ENCODE results near the gene NTM. TPM values are rescaled to one million over a fixed set of nuclear protein-coding genes. Genes with fewer than 3 reads are reported as not detected.

The NTM gene
- total and polyA plus RNA-seq, 2 of the 8 experiments (the other 6 are each of a cell fraction or from before 2014, with no cell fraction given), result 13.4 to 20.0 TPM

- Histone ChIP-seq H4K91ac (replicated peaks; ENCODE audit: insufficient read length, low read length) (no peak overlapping the region), H3K79me2 (ENCODE audit: control insufficient read depth in 1 of 2, insufficient read depth in 2 of 2, low read length in 2 of 2) (no peaks in the 10 kb centered on the region), H3K23me2 (ENCODE audit: low read depth, low read length) (no peaks in the 10 kb centered on the region), H3K14ac (ENCODE audit: insufficient read length) (no peak overlapping the region), H3K4ac (replicated peaks; ENCODE audit: insufficient read length, low read depth, low read length) (no peak overlapping the region), H3K23ac (ENCODE audit: insufficient read length) (no peak overlapping the region), H2AFZ (ENCODE audit: low read length) (no peak overlapping the region), H3K27ac (ENCODE audit: low read depth, low read length) (no peak overlapping the region), H4K5ac (ENCODE audit: insufficient read length, low read depth, low read length) (no peak overlapping the region), H3K56ac (replicated peaks; ENCODE audit: insufficient read length, low read depth, low read length) (no peak overlapping the region), H3K36me3 (ENCODE audit: control insufficient read depth in 2 of 4, insufficient read depth in 4 of 4, low read length in 3 of 4) (no peaks in the 10 kb centered on the region), H3K4me2 (ENCODE audit: insufficient read depth in 1 of 2, low read depth in 2 of 2, low read length in 2 of 2) (peak overlapping the region; percentile 29 to 59), H2BK12ac (ENCODE audit: low read depth, low read length) (no peak overlapping the region; the same call in 1 of the 2 replicates), H2BK5ac (ENCODE audit: low read depth, low read length) (peak overlapping the region; percentile 25; the same call in 1 of the 2 replicates), H3K4me3 (ENCODE audit: extremely low read depth in 1 of 4, insufficient read depth in 2 of 4, low read depth in 3 of 4, low read length in 4 of 4) (peak overlapping the region in 1 of 4 experiments; percentile 8; a peak in 1 of 8 replicates), H2AK5ac (ENCODE audit: low read depth, low read length) (no peak overlapping the region), H2BK15ac (ENCODE audit: low read length) (no peak overlapping the region), H2BK120ac (replicated peaks; ENCODE audit: low read depth, low read length) (no peak overlapping the region), H3K4me1 (replicated peaks in 1 of 4; ENCODE audit: control insufficient read depth in 3 of 4, insufficient read depth in 4 of 4, low read length in 3 of 4) (peaks cover 5 to 41% (median 28%) of the 10 kb centered on the region in 4 experiments), H3K9me3 (ENCODE audit: insufficient read depth in 2 of 2, low read depth in 1 of 2, low read length in 1 of 2) (no peaks in the 10 kb centered on the region), H4K20me1 (replicated peaks in 1 of 2; ENCODE audit: control insufficient read depth in 1 of 2, insufficient read depth in 2 of 2, low read length in 2 of 2) (no peaks in the 10 kb centered on the region), H3K79me1 (ENCODE audit: low read depth, low read length) (no peaks in the 10 kb centered on the region), H3K9ac (replicated peaks in 1 of 4; ENCODE audit: extremely low read depth in 1 of 4, low read depth in 3 of 4, low read length in 3 of 4) (0 out of 7 replicates have a peak overlapping the region, but pooled peaks of 1 of the 4 experiments have one; percentile 21), H4K8ac (ENCODE audit: extremely low read depth, insufficient read depth, low read length) (no peak overlapping the region), H3K18ac (ENCODE audit: extremely low read depth, low read length) (peak overlapping the region; percentile 56; the same call in 1 of the 2 replicates), H3K27me3 (replicated peaks in 1 of 4; ENCODE audit: control insufficient read depth in 3 of 4, extremely low read depth in 1 of 4, insufficient read depth in 3 of 4, low read length in 3 of 4) (no peaks in the 10 kb centered on the region), H2BK20ac (ENCODE audit: low read length) (no peak overlapping the region; the same call in 1 of the 2 replicates)
- DNase-seq (ENCODE audit: low read depth in 1 of 2, low spot score in 2 of 2), result no peak
- peak; percentile 62 for FAIRE-seq
- WGBS, 2 experiments (ENCODE audit: extremely low coverage in 1 of 2, insufficient coverage in 1 of 2, insufficient read length in 1 of 2, insufficient replicate concordance in 2 of 2, low coverage in 1 of 2, low lambda C conversion rate in 2 of 2, missing lambda C conversion rate in 1 of 2), result 47% methylated on average over 3 of the region's 3 CpGs; no CpG with 5 or more reads in 1 of the 2 experiments
- TF ChIP-seq PHF8 (conservative IDR thresholded peaks at IDR 0.05; ENCODE audit: low read depth, low read length), result no peak
- 0 out of 2 replicates have a peak, but pooled peaks have one; percentile 56 for TF ChIP-seq TEAD4 (IDR thresholded peaks at IDR 0.05; ENCODE audit: low read depth, low read length)
- no peak for TF ChIP-seq NRF1 (IDR thresholded peaks at IDR 0.05; ENCODE audit: low read depth, low read length)
- TF ChIP-seq POU5F1 (IDR thresholded peaks at IDR 0.05; ENCODE audit: low read depth, low read length), result peak; percentile 51; the same call in 1 of the 2 replicates
- POLR2A ChIA-PET (ENCODE audit: partially characterized antibody), result interaction anchor here (0.7 kb wide), 1 partner anchor 32 kb away, joined by 3 read pairs; no protein-coding TSS in a partner anchor
- CTCF ChIA-PET (ENCODE audit: partially characterized antibody), result interaction anchor here (1.1 to 1.4 kb wide), 6 partner anchors 10 to 230 kb away, joined by 3 to 4 read pairs (median 3); no protein-coding TSS in a partner anchor
Observed at GRCh38 chr11:131977854-131978253, 607.4 kb downstream of the NTM start.
